Fibroblast of lung (primary cell): ENCODE data around the gene COL2A1.

Experiments used
- EZH2 ChIP-seq: IDR thresholded peaks from 2 replicates; pipeline ENCODE4 v1.5.1; 2012; ENCODE audit warnings: low read length, control low read depth, mild to moderate bottlenecking; ENCODE audit errors: missing control alignments
- TF ChIP-seq, protein P1 (sequence below), 2 donors: IDR thresholded peaks in 1 of 2; conservative IDR thresholded peaks in 1 of 2; 1 replicate in 1 of 2; 2 replicates in 1 of 2; pipeline ENCODE4 v1.5.1; 2011 to 2012; ENCODE audit warnings: low read length in 2 of 2, control low read depth in 1 of 2, inconsistent platforms in 1 of 2, low read depth in 1 of 2, mild to moderate bottlenecking in 1 of 2

DNA sequence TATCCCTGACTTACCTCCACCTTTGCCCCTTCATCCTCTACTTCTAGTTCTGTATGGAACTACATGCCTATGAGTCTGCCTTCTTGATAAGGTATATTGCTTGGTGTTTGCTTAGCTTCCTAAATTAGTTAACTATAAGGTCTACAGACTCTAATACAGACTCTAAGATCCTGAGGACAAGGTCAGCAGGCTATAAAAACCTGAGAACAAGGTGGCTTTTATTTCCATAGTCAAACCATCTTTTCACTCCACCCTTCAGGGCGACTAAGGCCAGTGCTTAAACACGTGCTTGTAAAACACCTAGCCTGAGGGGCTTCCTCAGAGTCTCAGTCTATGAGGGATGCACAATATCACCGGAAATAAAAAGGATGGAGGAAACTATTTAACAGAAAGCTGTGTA, 36.1 kb upstream of the COL2A1 start:
- TF ChIP-seq, protein P1, sequence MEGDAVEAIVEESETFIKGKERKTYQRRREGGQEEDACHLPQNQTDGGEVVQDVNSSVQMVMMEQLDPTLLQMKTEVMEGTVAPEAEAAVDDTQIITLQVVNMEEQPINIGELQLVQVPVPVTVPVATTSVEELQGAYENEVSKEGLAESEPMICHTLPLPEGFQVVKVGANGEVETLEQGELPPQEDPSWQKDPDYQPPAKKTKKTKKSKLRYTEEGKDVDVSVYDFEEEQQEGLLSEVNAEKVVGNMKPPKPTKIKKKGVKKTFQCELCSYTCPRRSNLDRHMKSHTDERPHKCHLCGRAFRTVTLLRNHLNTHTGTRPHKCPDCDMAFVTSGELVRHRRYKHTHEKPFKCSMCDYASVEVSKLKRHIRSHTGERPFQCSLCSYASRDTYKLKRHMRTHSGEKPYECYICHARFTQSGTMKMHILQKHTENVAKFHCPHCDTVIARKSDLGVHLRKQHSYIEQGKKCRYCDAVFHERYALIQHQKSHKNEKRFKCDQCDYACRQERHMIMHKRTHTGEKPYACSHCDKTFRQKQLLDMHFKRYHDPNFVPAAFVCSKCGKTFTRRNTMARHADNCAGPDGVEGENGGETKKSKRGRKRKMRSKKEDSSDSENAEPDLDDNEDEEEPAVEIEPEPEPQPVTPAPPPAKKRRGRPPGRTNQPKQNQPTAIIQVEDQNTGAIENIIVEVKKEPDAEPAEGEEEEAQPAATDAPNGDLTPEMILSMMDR (conservative IDR thresholded peaks at IDR 0.05 in 1 of 2, IDR thresholded peaks at IDR 0.05 in 1 of 2; ENCODE audit: low read depth in 1 of 2, low read length in 2 of 2) = no peak
- TF ChIP-seq EZH2 = no peak
